Panc1 (cell line): ENCODE measurements around the gene WDR83.

Experiments
- POLR2AphosphoS5 ChIP-seq: IDR thresholded peaks from 2 replicates; pipeline ENCODE4 v1.6.1; 2012; ENCODE audit warnings: mild to moderate bottlenecking, low read depth, low read length, moderate library complexity
- TCF7L2 ChIP-seq: IDR thresholded peaks from 2 replicates; pipeline ENCODE4 v1.6.1; 2011; ENCODE audit warnings: mild to moderate bottlenecking, low read depth, low read length, inconsistent platforms
- TF ChIP-seq, protein P1 (sequence below): fragments of 450-650 bp; IDR thresholded peaks from 2 replicates; pipeline ENCODE4 v1.5.1; 2017; ENCODE audit warnings: mild to moderate bottlenecking
- TF ChIP-seq, protein P2 (sequence below), 2 experiments: IDR thresholded peaks; 2 replicates each; pipeline ENCODE4 v1.6.1; 2011 to 2012; ENCODE audit warnings: low read depth in 2 of 2, control low read depth in 1 of 2, low read length in 1 of 2, mild to moderate bottlenecking in 1 of 2, moderate library complexity in 1 of 2; ENCODE audit not compliant: insufficient read depth in 1 of 2

- TF ChIP-seq, protein P1, sequence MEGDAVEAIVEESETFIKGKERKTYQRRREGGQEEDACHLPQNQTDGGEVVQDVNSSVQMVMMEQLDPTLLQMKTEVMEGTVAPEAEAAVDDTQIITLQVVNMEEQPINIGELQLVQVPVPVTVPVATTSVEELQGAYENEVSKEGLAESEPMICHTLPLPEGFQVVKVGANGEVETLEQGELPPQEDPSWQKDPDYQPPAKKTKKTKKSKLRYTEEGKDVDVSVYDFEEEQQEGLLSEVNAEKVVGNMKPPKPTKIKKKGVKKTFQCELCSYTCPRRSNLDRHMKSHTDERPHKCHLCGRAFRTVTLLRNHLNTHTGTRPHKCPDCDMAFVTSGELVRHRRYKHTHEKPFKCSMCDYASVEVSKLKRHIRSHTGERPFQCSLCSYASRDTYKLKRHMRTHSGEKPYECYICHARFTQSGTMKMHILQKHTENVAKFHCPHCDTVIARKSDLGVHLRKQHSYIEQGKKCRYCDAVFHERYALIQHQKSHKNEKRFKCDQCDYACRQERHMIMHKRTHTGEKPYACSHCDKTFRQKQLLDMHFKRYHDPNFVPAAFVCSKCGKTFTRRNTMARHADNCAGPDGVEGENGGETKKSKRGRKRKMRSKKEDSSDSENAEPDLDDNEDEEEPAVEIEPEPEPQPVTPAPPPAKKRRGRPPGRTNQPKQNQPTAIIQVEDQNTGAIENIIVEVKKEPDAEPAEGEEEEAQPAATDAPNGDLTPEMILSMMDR = no peak
- TF ChIP-seq POLR2AphosphoS5 = no peak
- TF ChIP-seq, protein P2, sequence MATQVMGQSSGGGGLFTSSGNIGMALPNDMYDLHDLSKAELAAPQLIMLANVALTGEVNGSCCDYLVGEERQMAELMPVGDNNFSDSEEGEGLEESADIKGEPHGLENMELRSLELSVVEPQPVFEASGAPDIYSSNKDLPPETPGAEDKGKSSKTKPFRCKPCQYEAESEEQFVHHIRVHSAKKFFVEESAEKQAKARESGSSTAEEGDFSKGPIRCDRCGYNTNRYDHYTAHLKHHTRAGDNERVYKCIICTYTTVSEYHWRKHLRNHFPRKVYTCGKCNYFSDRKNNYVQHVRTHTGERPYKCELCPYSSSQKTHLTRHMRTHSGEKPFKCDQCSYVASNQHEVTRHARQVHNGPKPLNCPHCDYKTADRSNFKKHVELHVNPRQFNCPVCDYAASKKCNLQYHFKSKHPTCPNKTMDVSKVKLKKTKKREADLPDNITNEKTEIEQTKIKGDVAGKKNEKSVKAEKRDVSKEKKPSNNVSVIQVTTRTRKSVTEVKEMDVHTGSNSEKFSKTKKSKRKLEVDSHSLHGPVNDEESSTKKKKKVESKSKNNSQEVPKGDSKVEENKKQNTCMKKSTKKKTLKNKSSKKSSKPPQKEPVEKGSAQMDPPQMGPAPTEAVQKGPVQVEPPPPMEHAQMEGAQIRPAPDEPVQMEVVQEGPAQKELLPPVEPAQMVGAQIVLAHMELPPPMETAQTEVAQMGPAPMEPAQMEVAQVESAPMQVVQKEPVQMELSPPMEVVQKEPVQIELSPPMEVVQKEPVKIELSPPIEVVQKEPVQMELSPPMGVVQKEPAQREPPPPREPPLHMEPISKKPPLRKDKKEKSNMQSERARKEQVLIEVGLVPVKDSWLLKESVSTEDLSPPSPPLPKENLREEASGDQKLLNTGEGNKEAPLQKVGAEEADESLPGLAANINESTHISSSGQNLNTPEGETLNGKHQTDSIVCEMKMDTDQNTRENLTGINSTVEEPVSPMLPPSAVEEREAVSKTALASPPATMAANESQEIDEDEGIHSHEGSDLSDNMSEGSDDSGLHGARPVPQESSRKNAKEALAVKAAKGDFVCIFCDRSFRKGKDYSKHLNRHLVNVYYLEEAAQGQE (IDR thresholded peaks at IDR 0.05; ENCODE audit: insufficient read depth in 1 of 2, low read depth in 2 of 2, low read length in 1 of 2) = no peak
- no peak for TF ChIP-seq TCF7L2
These were observed 1.4 kb upstream of the WDR83 start for GRCh38 chr19:12665281-12665573.
